ENCODE results near the gene GPR107. TPM values are rescaled to one million over a fixed set of nuclear protein-coding genes. Genes with fewer than 3 reads are reported as not detected.

GPR107 gene
- total RNA-seq, 1 experiment from 2014 or later = 77.4 TPM

DNA sequence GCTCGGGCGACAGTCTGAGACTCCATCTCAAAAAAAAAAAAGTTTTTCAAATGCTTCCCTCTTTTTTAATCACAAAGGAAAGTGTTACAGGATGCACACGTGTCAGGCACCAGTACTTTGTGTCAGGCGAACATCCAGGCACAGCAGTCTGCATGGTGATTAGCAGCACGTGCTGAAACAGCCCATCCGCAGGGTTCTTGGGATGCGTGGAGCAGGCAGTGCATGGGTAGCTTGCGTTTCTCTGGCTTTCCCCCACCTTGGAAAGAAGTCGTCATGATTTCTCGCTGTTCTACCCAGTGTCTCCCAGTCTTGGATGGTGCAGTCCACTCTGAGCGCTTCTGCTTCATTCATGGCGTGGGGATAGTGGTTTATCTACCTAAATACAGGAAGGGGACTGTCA is 35.4 kb downstream of the GPR107 start:
- Histone ChIP-seq H3K4me3 (no peak overlapping the region), H3K4me2 (no peak overlapping the region), H3K9me3 (ENCODE audit: insufficient read depth, low read depth) (no peaks in the 10 kb centered on the region), H4K20me1 (ENCODE audit: insufficient read depth) (0 out of 2 replicates have a peak, but pooled peaks cover 2% of the 10 kb centered on the region), H3K4me1 (replicated peaks; ENCODE audit: insufficient read depth) (no peaks in the 10 kb centered on the region), H3K27me3 (ENCODE audit: insufficient read depth, low read depth) (no peaks in the 10 kb centered on the region), H3K79me2 (ENCODE audit: low read depth) (no peaks in the 10 kb centered on the region), H3K36me3 (ENCODE audit: low read depth) (peaks cover 5% of the 10 kb centered on the region), H3K9me2 (ENCODE audit: insufficient read depth) (no peaks in the 10 kb centered on the region), H3K27ac (no peak overlapping the region), H2AFZ (no peak overlapping the region), H3F3A (ENCODE audit: insufficient read depth, low read depth) (no peaks in the 10 kb centered on the region; the same call in 1 of the 2 replicates)
- intact Hi-C loops (cut with micrococcal nuclease; ENCODE audit: unreplicated experiment) = no loop called here
- DNase-seq = no peak
- TF ChIP-seq EZH2 (IDR thresholded peaks at IDR 0.05; ENCODE audit: low read depth) = no peak
- no TSS peak for BruUV-seq (replicated peaks)
- POLR2A ChIA-PET (ENCODE audit: unreplicated experiment) = interaction anchor here (0.5 to 0.6 kb wide), 2 partner anchors 46 to 624 kb away, joined by 3 to 9 read pairs; partner anchors contain the start of gene FNBP1
- CTCF ChIA-PET = interaction anchor here (0.7 kb wide), 1 partner anchor 294 kb away, joined by 4 read pairs; no protein-coding TSS in a partner anchor

DNA sequence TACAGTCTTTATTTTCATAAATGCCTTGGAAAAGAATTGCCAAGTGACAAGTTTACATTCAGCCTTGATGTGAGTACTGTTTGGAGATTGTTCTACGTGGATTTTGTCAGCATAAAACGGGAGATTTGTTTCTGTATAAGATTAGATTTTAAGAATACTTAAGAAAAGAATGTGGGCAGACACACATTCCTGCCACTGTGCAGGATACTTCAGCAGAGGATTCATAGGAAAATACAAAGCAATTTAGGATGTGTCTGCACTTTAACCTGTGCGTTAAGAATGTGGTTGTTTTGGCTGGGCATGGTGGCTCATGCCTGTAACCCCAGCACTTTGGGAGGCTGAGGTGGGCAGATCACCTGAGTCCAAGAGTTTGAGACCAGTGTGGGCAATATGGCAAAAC is 37.2 kb downstream of the GPR107 start:
- H3K9me3 ChIP-seq (ENCODE audit: insufficient read depth, low read depth) = no peaks in the 10 kb centered on the region
- intact Hi-C loops (cut with micrococcal nuclease; ENCODE audit: unreplicated experiment) = loop anchor here (5.0 kb wide), 1 partner anchor 49 kb away; the partner anchor contains the start of gene FNBP1
- no peak overlapping the region for H2AFZ ChIP-seq
- H3K4me2 ChIP-seq = no peak overlapping the region
- no peak for DNase-seq
- H3K4me1 ChIP-seq (replicated peaks; ENCODE audit: insufficient read depth) = no peaks in the 10 kb centered on the region
- BruUV-seq (replicated peaks) = no TSS peak
- TF ChIP-seq EZH2 (IDR thresholded peaks at IDR 0.05; ENCODE audit: low read depth) = no peak
- TF ChIP-seq, protein P1, sequence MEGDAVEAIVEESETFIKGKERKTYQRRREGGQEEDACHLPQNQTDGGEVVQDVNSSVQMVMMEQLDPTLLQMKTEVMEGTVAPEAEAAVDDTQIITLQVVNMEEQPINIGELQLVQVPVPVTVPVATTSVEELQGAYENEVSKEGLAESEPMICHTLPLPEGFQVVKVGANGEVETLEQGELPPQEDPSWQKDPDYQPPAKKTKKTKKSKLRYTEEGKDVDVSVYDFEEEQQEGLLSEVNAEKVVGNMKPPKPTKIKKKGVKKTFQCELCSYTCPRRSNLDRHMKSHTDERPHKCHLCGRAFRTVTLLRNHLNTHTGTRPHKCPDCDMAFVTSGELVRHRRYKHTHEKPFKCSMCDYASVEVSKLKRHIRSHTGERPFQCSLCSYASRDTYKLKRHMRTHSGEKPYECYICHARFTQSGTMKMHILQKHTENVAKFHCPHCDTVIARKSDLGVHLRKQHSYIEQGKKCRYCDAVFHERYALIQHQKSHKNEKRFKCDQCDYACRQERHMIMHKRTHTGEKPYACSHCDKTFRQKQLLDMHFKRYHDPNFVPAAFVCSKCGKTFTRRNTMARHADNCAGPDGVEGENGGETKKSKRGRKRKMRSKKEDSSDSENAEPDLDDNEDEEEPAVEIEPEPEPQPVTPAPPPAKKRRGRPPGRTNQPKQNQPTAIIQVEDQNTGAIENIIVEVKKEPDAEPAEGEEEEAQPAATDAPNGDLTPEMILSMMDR (conservative IDR thresholded peaks at IDR 0.05) = no peak
- no peaks in the 10 kb centered on the region for H3K27me3 ChIP-seq (ENCODE audit: insufficient read depth, low read depth)
- H3K9me2 ChIP-seq (ENCODE audit: insufficient read depth) = no peaks in the 10 kb centered on the region
- no peak overlapping the region for H3K4me3 ChIP-seq
- H3F3A ChIP-seq (ENCODE audit: insufficient read depth, low read depth) = no peaks in the 10 kb centered on the region; the same call in 1 of the 2 replicates
- H3K79me2 ChIP-seq (ENCODE audit: low read depth) = no peaks in the 10 kb centered on the region
- H3K27ac ChIP-seq = no peak overlapping the region
- 0 out of 2 replicates have a peak, but pooled peaks cover 2% of the 10 kb centered on the region for H4K20me1 ChIP-seq (ENCODE audit: insufficient read depth)
- ChIA-PET CTCF (no interaction called here), POLR2A (ENCODE audit: unreplicated experiment) (interaction anchor here (0.8 kb wide), 1 partner anchor 68 kb away, joined by 3 read pairs; no protein-coding TSS in a partner anchor)
- peaks cover 5% of the 10 kb centered on the region for H3K36me3 ChIP-seq (ENCODE audit: low read depth)

DNA sequence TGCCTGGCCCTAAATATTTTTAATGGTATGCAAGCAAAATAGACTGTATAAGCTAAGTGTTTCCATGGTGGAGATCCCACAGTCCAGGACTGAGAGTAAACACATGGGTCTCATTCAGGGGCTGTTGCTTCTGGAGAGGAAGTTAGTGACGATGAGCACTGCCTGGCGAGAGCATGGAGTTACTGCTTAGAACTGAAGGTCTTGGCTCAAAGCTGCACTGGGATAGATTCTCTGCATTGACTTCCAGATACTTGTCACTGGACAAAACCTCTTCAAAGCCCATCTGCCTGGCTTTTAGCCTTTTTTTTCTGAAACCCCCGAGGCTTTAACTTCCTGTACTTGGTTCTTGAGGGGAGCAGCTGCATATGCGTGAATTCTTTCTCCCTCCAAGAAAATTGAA is 39.2 kb downstream of the GPR107 start:
- Histone ChIP-seq H3K27ac (no peak overlapping the region), H3K27me3 (ENCODE audit: insufficient read depth, low read depth) (no peaks in the 10 kb centered on the region), H3F3A (ENCODE audit: insufficient read depth, low read depth) (no peaks in the 10 kb centered on the region; the same call in 1 of the 2 replicates), H4K20me1 (ENCODE audit: insufficient read depth) (no peaks in the 10 kb centered on the region; the same call in 1 of the 2 replicates), H3K9me3 (ENCODE audit: insufficient read depth, low read depth) (no peaks in the 10 kb centered on the region), H3K4me3 (no peak overlapping the region), H3K79me2 (ENCODE audit: low read depth) (no peaks in the 10 kb centered on the region), H2AFZ (no peak overlapping the region), H3K9me2 (ENCODE audit: insufficient read depth) (no peaks in the 10 kb centered on the region), H3K4me2 (no peak overlapping the region), H3K36me3 (ENCODE audit: low read depth) (peaks cover 5% of the 10 kb centered on the region), H3K4me1 (replicated peaks; ENCODE audit: insufficient read depth) (no peaks in the 10 kb centered on the region)
- BruUV-seq (replicated peaks) = no TSS peak
- no peak for DNase-seq
- TF ChIP-seq EZH2 (IDR thresholded peaks at IDR 0.05; ENCODE audit: low read depth) = no peak
- TF ChIP-seq, protein P1 (conservative IDR thresholded peaks at IDR 0.05) = no peak
- intact Hi-C loops (cut with micrococcal nuclease; ENCODE audit: unreplicated experiment) = loop anchor here (5.0 kb wide), 1 partner anchor 51 kb away; the partner anchor contains the start of gene FNBP1
- ChIA-PET CTCF (interaction anchor here (0.7 kb wide), 1 partner anchor 206 kb away, joined by 3 read pairs; no protein-coding TSS in a partner anchor), POLR2A (ENCODE audit: unreplicated experiment) (no interaction called here)

Measured in PC-9 (cell line).